ENCODE measurements around the gene SPACA5. TPM values are rescaled to one million over a fixed set of nuclear protein-coding genes. Genes with fewer than 3 reads are reported as not detected.
"Not testable (repeated sequence)": the region's sequence is repeated elsewhere in the genome, so short reads cannot be mapped to it uniquely, and the experiment has no call there.

Gene SPACA5
- polyA plus RNA-seq, 4 donors = 0.22 TPM; not detected in 3

DNA sequence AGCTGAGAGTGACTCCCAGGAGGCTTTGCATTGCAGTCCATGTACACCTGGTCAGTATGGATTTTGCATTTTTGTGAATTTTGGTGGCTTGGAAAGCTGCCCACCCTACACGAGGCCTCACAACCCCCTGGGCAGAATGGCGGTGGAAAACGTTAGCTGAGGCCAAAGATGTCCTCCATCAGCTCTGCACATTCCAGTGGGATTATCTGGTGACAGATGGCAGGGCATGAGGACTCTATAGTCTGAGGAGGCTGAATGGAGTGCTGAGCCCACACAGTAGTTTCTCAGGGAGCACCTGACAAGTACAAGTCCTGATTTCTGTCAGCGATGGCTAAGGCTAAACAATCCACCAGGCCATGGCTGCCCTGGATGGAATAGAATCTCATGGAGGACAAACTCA, 20.8 kb downstream of the SPACA5 start:
- H3K36me3 ChIP-seq (ENCODE audit: control insufficient read depth in 3 of 3, insufficient read depth in 2 of 3, low read depth in 1 of 3, low read length in 3 of 3); H3K9me3 ChIP-seq (ENCODE audit: control insufficient read depth in 2 of 2, insufficient read depth in 1 of 2, low read depth in 1 of 2, low read length in 1 of 2); FAIRE-seq; H3K4me1 ChIP-seq (ENCODE audit: control insufficient read depth in 3 of 3, insufficient read depth in 2 of 3, low read depth in 1 of 3, low read length in 2 of 3); H3K27ac ChIP-seq (ENCODE audit: low read depth in 1 of 3, low read length in 2 of 3); H3K4me3 ChIP-seq (ENCODE audit: low read depth in 1 of 3, low read length in 3 of 3); H3K27me3 ChIP-seq (ENCODE audit: control insufficient read depth in 3 of 3, insufficient read depth in 3 of 3, low read length in 3 of 3); DNase-seq: not testable (repeated sequence)
- WGBS, 3 donors = 67 to 80% (median 72%) methylated on average over 3 to 4 of the region's 4 CpGs

DNA sequence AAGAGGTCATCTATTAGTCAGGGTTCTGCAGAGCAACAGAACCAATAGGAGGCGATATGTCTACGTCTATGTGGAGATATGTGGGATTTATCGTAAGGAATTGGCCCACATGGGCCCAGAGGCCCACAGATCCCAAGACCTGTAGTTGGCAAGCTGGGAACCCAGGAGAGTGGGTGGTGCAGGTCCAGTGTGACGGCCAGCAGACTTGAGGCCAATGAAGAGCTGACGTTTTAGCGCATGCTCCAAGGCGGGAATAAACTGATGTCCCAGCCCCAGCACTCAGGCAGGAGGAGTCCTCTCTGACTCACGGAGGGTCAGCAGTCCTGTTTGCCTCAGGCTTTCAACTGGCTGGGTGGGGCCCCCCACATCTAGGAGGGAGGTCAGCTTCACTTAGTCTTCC, 21.3 kb downstream of the SPACA5 start:
- 92 to 99% (median 94%) methylated on average over 8 of the region's 8 CpGs for WGBS, 3 donors
- no peaks in the 10 kb centered on the region for H3K4me1 ChIP-seq (ENCODE audit: control insufficient read depth in 3 of 3, insufficient read depth in 2 of 3, low read depth in 1 of 3, low read length in 2 of 3)
- FAIRE-seq = no peak
- DNase-seq = no peak
- peaks cover 0 to 4% (median 0%) of the 10 kb centered on the region in 3 donors for H3K36me3 ChIP-seq (ENCODE audit: control insufficient read depth in 3 of 3, insufficient read depth in 2 of 3, low read depth in 1 of 3, low read length in 3 of 3)
- H3K27me3 ChIP-seq (ENCODE audit: control insufficient read depth in 3 of 3, insufficient read depth in 3 of 3, low read length in 3 of 3) = no peaks in the 10 kb centered on the region
- H3K27ac ChIP-seq (ENCODE audit: low read depth in 1 of 3, low read length in 2 of 3) = no peak overlapping the region
- H3K4me3 ChIP-seq (ENCODE audit: low read depth in 1 of 3, low read length in 3 of 3) = no peak overlapping the region
- no peaks in the 10 kb centered on the region for H3K9me3 ChIP-seq (ENCODE audit: control insufficient read depth in 2 of 2, insufficient read depth in 1 of 2, low read depth in 1 of 2, low read length in 1 of 2)

- FAIRE-seq = no peak
Observed at GRCh38 chrX:48030237-48030636, 23.4 kb downstream of the SPACA5 start.

DNA sequence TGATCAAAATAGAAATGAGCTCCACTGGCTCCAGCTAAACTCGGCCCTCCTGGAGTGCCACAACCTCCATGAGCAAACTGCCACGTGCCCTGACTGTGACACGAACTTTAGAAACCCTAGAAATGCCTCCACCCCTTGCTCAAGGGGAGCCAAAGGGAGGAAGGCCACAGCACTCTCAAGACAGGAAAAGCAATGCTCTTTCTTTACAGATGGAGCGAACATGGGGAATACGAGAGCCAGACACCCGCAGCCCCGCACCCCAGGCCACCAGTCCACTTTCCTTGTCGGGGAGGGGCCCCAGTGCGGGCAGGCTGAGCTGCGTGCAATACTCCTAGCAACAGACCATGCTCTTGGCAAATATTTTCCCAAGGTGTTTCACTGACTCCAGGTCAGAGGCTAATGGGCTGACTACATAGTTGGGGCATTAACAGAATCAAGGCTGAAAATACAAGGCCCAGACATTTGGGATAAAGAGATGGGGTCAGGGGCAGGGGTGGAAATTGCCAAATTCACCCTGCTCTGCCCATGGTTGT, 23.9 kb downstream of the SPACA5 start:
- not testable (repeated sequence) for DNase-seq; H3K27ac ChIP-seq (ENCODE audit: low read depth in 1 of 3, low read length in 2 of 3); H3K4me1 ChIP-seq (ENCODE audit: control insufficient read depth in 3 of 3, insufficient read depth in 2 of 3, low read depth in 1 of 3, low read length in 2 of 3); H3K36me3 ChIP-seq (ENCODE audit: control insufficient read depth in 3 of 3, insufficient read depth in 2 of 3, low read depth in 1 of 3, low read length in 3 of 3); H3K4me3 ChIP-seq (ENCODE audit: low read depth in 1 of 3, low read length in 3 of 3); H3K27me3 ChIP-seq (ENCODE audit: control insufficient read depth in 3 of 3, insufficient read depth in 3 of 3, low read length in 3 of 3); H3K9me3 ChIP-seq (ENCODE audit: control insufficient read depth in 2 of 2, insufficient read depth in 1 of 2, low read depth in 1 of 2, low read length in 1 of 2); FAIRE-seq
- WGBS, 3 donors = 75 to 80% (median 76%) methylated on average over 9 to 10 of the region's 10 CpGs

More at GRCh38 chrX:48030237-48030636, 23.4 kb downstream of the SPACA5 start:
- no peaks in the 10 kb centered on the region for H3K27me3 ChIP-seq (ENCODE audit: control insufficient read depth in 3 of 3, insufficient read depth in 3 of 3, low read length in 3 of 3)
- H3K4me3 ChIP-seq (ENCODE audit: low read depth in 1 of 3, low read length in 3 of 3) = no peak overlapping the region
- H3K4me1 ChIP-seq (ENCODE audit: control insufficient read depth in 3 of 3, insufficient read depth in 2 of 3, low read depth in 1 of 3, low read length in 2 of 3) = no peaks in the 10 kb centered on the region
- no peak overlapping the region for H3K27ac ChIP-seq (ENCODE audit: low read depth in 1 of 3, low read length in 2 of 3)
- DNase-seq = no peak
- H3K36me3 ChIP-seq (ENCODE audit: control insufficient read depth in 3 of 3, insufficient read depth in 2 of 3, low read depth in 1 of 3, low read length in 3 of 3) = peaks cover 0 to 4% (median 0%) of the 10 kb centered on the region in 3 donors
- no peaks in the 10 kb centered on the region for H3K9me3 ChIP-seq (ENCODE audit: control insufficient read depth in 2 of 2, insufficient read depth in 1 of 2, low read depth in 1 of 2, low read length in 1 of 2)
- 82 to 91% (median 89%) methylated on average over 10 of the region's 10 CpGs for WGBS, 3 donors

GRCh38 chrX:48035891-48036290, 29.1 kb downstream of the SPACA5 start:
- 66 to 72% (median 70%) methylated on average over 4 of the region's 4 CpGs for WGBS, 3 donors
- no peaks in the 10 kb centered on the region for H3K4me1 ChIP-seq (ENCODE audit: control insufficient read depth in 3 of 3, insufficient read depth in 2 of 3, low read depth in 1 of 3, low read length in 2 of 3)
- no peak for FAIRE-seq

DNA sequence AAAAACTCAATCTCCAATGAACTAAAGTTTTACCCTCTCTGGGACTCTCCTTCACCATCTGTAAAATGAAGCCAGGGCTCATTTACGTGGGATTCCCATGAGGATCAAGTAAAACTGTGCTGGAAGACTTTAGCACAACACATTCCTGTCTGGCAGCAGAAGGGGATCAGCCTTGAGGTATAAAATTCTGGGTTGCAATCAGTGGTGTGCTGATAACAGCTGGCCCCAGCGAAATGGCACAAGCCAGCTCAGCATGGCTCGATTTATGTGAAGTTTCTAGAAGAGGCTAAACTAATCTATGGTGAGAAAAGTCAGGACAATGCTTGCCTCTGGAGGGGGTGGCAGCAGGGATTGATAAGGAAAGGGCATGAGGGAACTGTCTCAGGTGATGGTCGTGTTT, 36.3 kb downstream of the SPACA5 start:
- whole genome bisulfite sequencing, 3 donors = 69 to 84% (median 77%) methylated on average over 4 of the region's 4 CpGs
- H3K36me3 ChIP-seq (ENCODE audit: control insufficient read depth in 3 of 3, insufficient read depth in 2 of 3, low read depth in 1 of 3, low read length in 3 of 3) = peaks cover 0 to 2% (median 0%) of the 10 kb centered on the region in 3 donors
- H3K9me3 ChIP-seq (ENCODE audit: control insufficient read depth in 2 of 2, insufficient read depth in 1 of 2, low read depth in 1 of 2, low read length in 1 of 2) = no peaks in the 10 kb centered on the region
- no peaks in the 10 kb centered on the region for H3K27me3 ChIP-seq (ENCODE audit: control insufficient read depth in 3 of 3, insufficient read depth in 3 of 3, low read length in 3 of 3)
- no peaks in the 10 kb centered on the region for H3K4me1 ChIP-seq (ENCODE audit: control insufficient read depth in 3 of 3, insufficient read depth in 2 of 3, low read depth in 1 of 3, low read length in 2 of 3)
- DNase-seq (no peak), FAIRE-seq (no peak)
- no peak overlapping the region for H3K27ac ChIP-seq (ENCODE audit: low read depth in 1 of 3, low read length in 2 of 3)
- no peak overlapping the region for H3K4me3 ChIP-seq (ENCODE audit: low read depth in 1 of 3, low read length in 3 of 3)

More at GRCh38 chrX:48035891-48036290, 29.1 kb downstream of the SPACA5 start:
- Histone ChIP-seq H3K9me3 (ENCODE audit: control insufficient read depth in 2 of 2, insufficient read depth in 1 of 2, low read depth in 1 of 2, low read length in 1 of 2) (no peaks in the 10 kb centered on the region), H3K27me3 (ENCODE audit: control insufficient read depth in 3 of 3, insufficient read depth in 3 of 3, low read length in 3 of 3) (no peaks in the 10 kb centered on the region), H3K4me3 (ENCODE audit: low read depth in 1 of 3, low read length in 3 of 3) (no peak overlapping the region), H3K36me3 (ENCODE audit: control insufficient read depth in 3 of 3, insufficient read depth in 2 of 3, low read depth in 1 of 3, low read length in 3 of 3) (no peaks in the 10 kb centered on the region), H3K27ac (ENCODE audit: low read depth in 1 of 3, low read length in 2 of 3) (no peak overlapping the region)
- no peak for DNase-seq

GRCh38 chrX:48045410-48046311, 38.9 kb downstream of the SPACA5 start:
- Histone ChIP-seq H3K9me3 (ENCODE audit: control insufficient read depth in 2 of 2, insufficient read depth in 1 of 2, low read depth in 1 of 2, low read length in 1 of 2) (no peaks in the 10 kb centered on the region), H3K27me3 (ENCODE audit: control insufficient read depth in 3 of 3, insufficient read depth in 3 of 3, low read length in 3 of 3) (no peaks in the 10 kb centered on the region), H3K36me3 (ENCODE audit: control insufficient read depth in 3 of 3, insufficient read depth in 2 of 3, low read depth in 1 of 3, low read length in 3 of 3) (peaks cover 0 to 2% (median 0%) of the 10 kb centered on the region in 3 donors), H3K27ac (ENCODE audit: low read depth in 1 of 3, low read length in 2 of 3) (peak overlapping the region in 1 of 3 donors; percentile 44), H3K4me1 (ENCODE audit: control insufficient read depth in 3 of 3, insufficient read depth in 2 of 3, low read depth in 1 of 3, low read length in 2 of 3) (no peaks in the 10 kb centered on the region), H3K4me3 (ENCODE audit: low read depth in 1 of 3, low read length in 3 of 3) (no peak overlapping the region)
- no peak for FAIRE-seq
- DNase-seq = no peak
- WGBS, 3 donors = 56 to 70% (median 57%) methylated on average over 8 of the region's 8 CpGs

DNA sequence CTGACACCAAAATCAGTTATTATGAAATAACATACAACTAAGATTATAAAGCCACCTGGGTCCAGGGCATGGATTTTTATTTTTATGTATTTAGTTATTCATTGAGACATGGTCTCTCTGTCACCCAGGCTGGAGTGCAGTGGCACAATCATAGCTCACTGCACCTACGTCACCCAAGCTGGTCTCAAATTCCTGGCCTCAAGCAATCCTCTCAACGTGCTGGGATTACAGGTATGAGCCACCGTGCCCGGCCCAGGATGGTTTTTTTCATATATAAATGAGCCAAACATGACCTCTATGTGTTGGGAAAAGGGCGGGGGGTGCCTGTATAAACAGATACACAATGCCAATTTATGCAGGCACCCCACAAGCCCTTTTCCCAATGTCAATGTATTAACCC, 40.1 kb downstream of the SPACA5 start:
- Histone ChIP-seq H3K27ac (ENCODE audit: low read depth in 1 of 3, low read length in 2 of 3) (no peak overlapping the region), H3K4me1 (ENCODE audit: control insufficient read depth in 3 of 3, insufficient read depth in 2 of 3, low read depth in 1 of 3, low read length in 2 of 3) (no peaks in the 10 kb centered on the region), H3K27me3 (ENCODE audit: control insufficient read depth in 3 of 3, insufficient read depth in 3 of 3, low read length in 3 of 3) (no peaks in the 10 kb centered on the region), H3K4me3 (ENCODE audit: low read depth in 1 of 3, low read length in 3 of 3) (no peak overlapping the region), H3K9me3 (ENCODE audit: control insufficient read depth in 2 of 2, insufficient read depth in 1 of 2, low read depth in 1 of 2, low read length in 1 of 2) (no peaks in the 10 kb centered on the region), H3K36me3 (ENCODE audit: control insufficient read depth in 3 of 3, insufficient read depth in 2 of 3, low read depth in 1 of 3, low read length in 3 of 3) (peaks cover 0 to 2% (median 0%) of the 10 kb centered on the region in 3 donors)
- WGBS, 3 donors = 73 to 90% (median 85%) methylated on average over 5 of the region's 5 CpGs
- DNase-seq (no peak), FAIRE-seq (no peak)

Measured in small intestine (tissue), 7 donors.